Adrenal gland (tissue), 5 donors: ENCODE measurements around the gene FNDC11.

Experiments used
- CTCF ChIP-seq, 6 experiments: fragments of 450-650 bp in 4 of 6; fragments of 200-600 bp in 2 of 6; sonication (generic) in 1 of 6; IDR thresholded peaks; 1 replicate in 5 of 6; 2 replicates in 1 of 6; pipeline versions ENCODE4 v1.5.1 to v1.8.0; 2016 to 2021; ENCODE audit warnings: antibody characterized with exemption in 6 of 6, mild to moderate bottlenecking in 2 of 6, moderate library complexity in 1 of 6
- POLR2A ChIP-seq, 2 donors: fragments of 450-650 bp; IDR thresholded peaks; one replicate each; pipeline ENCODE4 v1.6.1; 2017; ENCODE audit warnings: antibody characterized with exemption in 2 of 2, mild to moderate bottlenecking in 2 of 2, moderate library complexity in 1 of 2
- donor health status: DM: no; HTN: no; CAD: no.

- no peak for TF ChIP-seq CTCF (IDR thresholded peaks at IDR 0.05)
- no peak for TF ChIP-seq POLR2A (IDR thresholded peaks at IDR 0.05)
Observed at GRCh38 chr20:63530788-63531160, 23.2 kb upstream of the FNDC11 start.
